ENCODE measurements around the gene SLC12A9.
"Not testable (repeated sequence)": the region's sequence is repeated elsewhere in the genome, so short reads cannot be mapped to it uniquely, and the experiment has no call there.

The SLC12A9 gene

GRCh38 chr7:100825751-100826513 lies 26.6 kb upstream of the SLC12A9 start:
- no peak for DNase-seq (ENCODE audit: low read depth, low spot score)

- DNase-seq (ENCODE audit: low read depth, low spot score), result no peak
Observed at GRCh38 chr7:100826514-100827329, 25.8 kb upstream of the SLC12A9 start.

GRCh38 chr7:100827330-100828226 lies 24.9 kb upstream of the SLC12A9 start, which contains the start of gene EPHB4:
TSS of gene EPHB4 (minus strand) at chr7:100827523. CDS start at chr7:100827030, 493 bp downstream.
- no peak for DNase-seq (ENCODE audit: low read depth, low spot score)

GRCh38 chr7:100829150-100829716 lies 23.3 kb upstream of the SLC12A9 start:
- no peak for DNase-seq (ENCODE audit: low read depth, low spot score)

GRCh38 chr7:100830396-100830795 lies 22.1 kb upstream of the SLC12A9 start:
- DNase-seq (ENCODE audit: low read depth, low spot score), result no peak

- DNase-seq (ENCODE audit: low read depth, low spot score), result no peak
Observed at GRCh38 chr7:100832281-100832633, 20.3 kb upstream of the SLC12A9 start.

- peak; percentile 94 for DNase-seq (ENCODE audit: low read depth, low spot score)
Observed at GRCh38 chr7:100835903-100836811, 16.4 kb upstream of the SLC12A9 start.

GRCh38 chr7:100836812-100837098 lies 15.8 kb upstream of the SLC12A9 start:
- DNase-seq (ENCODE audit: low read depth, low spot score), result no peak

GRCh38 chr7:100837099-100837836 lies 15.2 kb upstream of the SLC12A9 start:
- DNase-seq (ENCODE audit: low read depth, low spot score), result no peak

GRCh38 chr7:100839361-100839760 lies 13.2 kb upstream of the SLC12A9 start:
- DNase-seq (ENCODE audit: low read depth, low spot score), result no peak

- DNase-seq (ENCODE audit: low read depth, low spot score), result no peak
Observed at GRCh38 chr7:100840470-100841100, 11.9 kb upstream of the SLC12A9 start.

GRCh38 chr7:100847360-100847759 lies 5.2 kb upstream of the SLC12A9 start:
- DNase-seq (ENCODE audit: low read depth, low spot score), result no peak

- DNase-seq (ENCODE audit: low read depth, low spot score), result no peak
Observed at GRCh38 chr7:100854146-100854895, 1.8 kb downstream of the SLC12A9 start.

GRCh38 chr7:100854899-100855298 lies 2.4 kb downstream of the SLC12A9 start:
- not testable (repeated sequence) for DNase-seq (ENCODE audit: low read depth, low spot score)

- no peak for DNase-seq (ENCODE audit: low read depth, low spot score)
Observed at GRCh38 chr7:100855515-100855914, 3.0 kb downstream of the SLC12A9 start.

- DNase-seq (ENCODE audit: low read depth, low spot score), result no peak
Observed at GRCh38 chr7:100856871-100857282, 4.4 kb downstream of the SLC12A9 start.

GRCh38 chr7:100859856-100860255 lies 7.3 kb downstream of the SLC12A9 start:
- no peak for DNase-seq (ENCODE audit: low read depth, low spot score)

GRCh38 chr7:100860702-100861615 lies 8.4 kb downstream of the SLC12A9 start:
- DNase-seq (ENCODE audit: low read depth, low spot score), result no peak

Data from iPS DF 19.7 (cell line).